K562 (cell line): ENCODE results near the gene PRM2. TPM values are rescaled to one million over a fixed set of nuclear protein-coding genes. Genes with fewer than 3 reads are reported as not detected.

ENCODE experiments used
- ATAC-seq: fragments of 200-7000 bp; cut with Tn5 transposase; 3 replicates; pipeline ENCODE4 v1.9.1; 2020; ENCODE audit warnings: moderate library complexity
- BruUV-seq: library from RNA; stranded (reverse); fragments of 400-500 nt; replicated peaks from 2 replicates; lab custom pipeline; 2021; lab: Mats Ljungman, UMichigan
- CTCF ChIA-PET: fragments of 300-600 bp; formaldehyde crosslinking; extraction: SDS; loops from one replicate; lab custom pipeline; 2021; ENCODE audit warnings: low intra/inter-chr PET ratio; lab: Yijun Ruan, JAX
- POLR2A ChIA-PET: fragments of 300-600, 350-650 bp; sonication (Branson Sonifier 250); formaldehyde crosslinking; extraction: SDS; loops from one replicate; lab custom pipeline; 2021; ENCODE audit warnings: antibody characterized with exemption, inconsistent platforms; lab: Yijun Ruan, JAX
- DNase-seq, 4 experiments: peaks; one replicate each; pipeline versions ENCODE4 v3.0.0 to v3.0.0-alpha.2; 2011 to 2018; ENCODE audit warnings: low spot score in 3 of 4, mixed read lengths in 3 of 4; ENCODE audit errors: extremely low read depth in 1 of 4
- FAIRE-seq: peaks from 2 replicates; lab custom pipeline; 2011; peaks lifted over from hg19 to GRCh38; lab: Jason Lieb, UNC
- H2AFZ ChIP-seq: 2 replicates; pipeline ENCODE4 v1.6.0; 2011; ENCODE audit warnings: low read depth, low read length, control low read depth, inconsistent platforms
- H3K27ac ChIP-seq: fragments of 200-600 bp; 3 replicates; pipeline ENCODE4 v1.8.0; 2011; ENCODE audit warnings: low read depth, mild to moderate bottlenecking, control low read depth, inconsistent platforms, low read length, moderate library complexity, mixed read lengths; ENCODE audit errors: extremely low read depth
- H3K27me3 ChIP-seq, 2 experiments: fragments of 300-600 bp in 1 of 2; 2 replicates in 1 of 2; 3 replicates in 1 of 2; pipeline versions ENCODE4 v1.6.0 to v1.8.0; 2011; ENCODE audit warnings: inconsistent platforms in 2 of 2, low read length in 2 of 2, mild to moderate bottlenecking in 1 of 2, mixed read lengths in 1 of 2, moderate library complexity in 1 of 2; ENCODE audit not compliant: control insufficient read depth in 2 of 2, insufficient read depth in 2 of 2
- H3K36me3 ChIP-seq: fragments of 300-600 bp; 3 replicates; pipeline ENCODE4 v1.8.0; 2011; ENCODE audit warnings: mild to moderate bottlenecking, low read length, inconsistent platforms; ENCODE audit not compliant: control insufficient read depth, insufficient read depth
- H3K4me1 ChIP-seq, 2 experiments: fragments of 200-600 bp in 1 of 2; replicated peaks in 1 of 2; 2 replicates in 1 of 2; 3 replicates in 1 of 2; pipeline versions ENCODE4 v1.5.1 to v1.8.0; 2011; ENCODE audit warnings: inconsistent platforms in 2 of 2, low read length in 2 of 2, mild to moderate bottlenecking in 1 of 2, mixed read lengths in 1 of 2, moderate library complexity in 1 of 2; ENCODE audit not compliant: control insufficient read depth in 2 of 2, insufficient read depth in 2 of 2
- H3K4me2 ChIP-seq: 2 replicates; pipeline ENCODE4 v1.6.1; 2011; ENCODE audit warnings: low read length, control low read depth, inconsistent platforms, mixed read lengths; ENCODE audit not compliant: insufficient read depth
- H3K4me3 ChIP-seq: fragments of 200-600 bp; sonication (generic), shearing (Covaris generic); 2 replicates; pipeline ENCODE4 v1.5.1; 2016; ENCODE audit warnings: control low read depth, inconsistent platforms
- H3K79me2 ChIP-seq: fragments of 200-600 bp; 3 replicates; pipeline ENCODE4 v1.8.0; 2011; ENCODE audit warnings: low read length, inconsistent platforms; ENCODE audit not compliant: control insufficient read depth, insufficient read depth
- H3K9ac ChIP-seq, 2 experiments: 2 replicates each; pipeline versions ENCODE4 v1.6.0 to v1.6.1; 2011; ENCODE audit warnings: low read depth in 2 of 2, low read length in 2 of 2, control low read depth in 1 of 2, inconsistent platforms in 1 of 2, mild to moderate bottlenecking in 1 of 2, mixed read lengths in 1 of 2; ENCODE audit not compliant: insufficient read depth in 1 of 2
- H3K9me1 ChIP-seq: one replicate; pipeline ENCODE4 v1.6.0; 2011; ENCODE audit warnings: inconsistent platforms, mild to moderate bottlenecking, low read length, moderate library complexity; ENCODE audit not compliant: control insufficient read depth, insufficient read depth
- H3K9me3 ChIP-seq: replicated peaks from 2 replicates; pipeline ENCODE4 v1.5.1; 2011; ENCODE audit warnings: low read depth, low read length, inconsistent platforms; ENCODE audit not compliant: control insufficient read depth, insufficient read depth
- H4K20me1 ChIP-seq: replicated peaks from 2 replicates; pipeline ENCODE4 v1.6.1; 2011; ENCODE audit warnings: low read length, inconsistent platforms, mixed read lengths; ENCODE audit not compliant: control insufficient read depth, insufficient read depth
- CHD1 ChIP-seq: fragments of 200-600 bp; sonication (generic); IDR thresholded peaks from one replicate; pipeline ENCODE4 v1.6.1; 2012; ENCODE audit warnings: mild to moderate bottlenecking, moderate library complexity, low read length, inconsistent platforms
- HDAC2 ChIP-seq: fragments of 450-650 bp; IDR thresholded peaks from 2 replicates; pipeline ENCODE4 v1.6.1; 2016; ENCODE audit warnings: mild to moderate bottlenecking
- MYC ChIP-seq, 2 experiments: fragments of 250-450 bp in 1 of 2; sonication (Bioruptor Pico) in 1 of 2; IDR thresholded peaks; 2 replicates each; pipeline versions ENCODE4 v1.5.1 to v1.6.1; 2012 to 2021; ENCODE audit warnings: low read depth in 2 of 2, borderline replicate concordance in 1 of 2, improper control_type of control experiment in 1 of 2, low read length in 1 of 2, mild to moderate bottlenecking in 1 of 2, moderate library complexity in 1 of 2
- SIRT6 ChIP-seq: IDR thresholded peaks from one replicate; pipeline ENCODE4 v1.6.1; 2012; ENCODE audit warnings: low read depth, mild to moderate bottlenecking, control low read depth, inconsistent platforms, low read length, moderate library complexity
- ZKSCAN1 ChIP-seq: fragments of 150-350 bp; IDR thresholded peaks from 2 replicates; pipeline ENCODE4 v1.6.1; 2016; ENCODE audit warnings: low read depth, low read length
- ZNF146 ChIP-seq: IDR thresholded peaks from one replicate; pipeline ENCODE4 v1.6.1; 2018; ENCODE audit warnings: missing compliant biosample characterization; ENCODE audit not compliant: unreplicated experiment
- ZNF282 ChIP-seq: sonication (generic); formaldehyde crosslinking; IDR thresholded peaks from 2 replicates; pipeline ENCODE4 v1.8.1; 2023; ENCODE audit warnings: missing genetic modification reagents
- WGBS: fragments of 100-300 bp; shearing (Covaris generic); methylation state at CpG from one replicate; pipeline ENCODE4 v1.1.6; 2016; ENCODE audit warnings: low coverage, mixed read lengths; ENCODE audit not compliant: insufficient coverage; ENCODE audit errors: missing lambda C conversion rate; 5-methylcytosine and 5-hydroxymethylcytosine counted together
- in situ Hi-C: fragments of 300-500 bp; cut with MboI; formaldehyde crosslinking; loops from 4 replicates; pipeline ENCODE4 v1.15.0; 2018; ENCODE audit warnings: inconsistent platforms, mixed read lengths
- intact Hi-C: fragments of 100-400 bp; cut with micrococcal nuclease; formaldehyde crosslinking; loops from 2 replicates; pipeline ENCODE4 v1.14.2; 2022
- polyA plus RNA-seq, 8 experiments: library from polyadenylated mRNA; depleted of rRNA in 4 of 8; stranded (reverse) in 5 of 8; unstranded in 3 of 8; fragments of >200 nt; fragmentation: Nextera tagmentation in 2 of 8; fragmentation: Illumina TruSeq in 1 of 8; extraction: Ambion mirVana in 2 of 8; extraction: Trizol in 1 of 8; gene quantifications; 2 replicates each; pipeline versions ENCODE4 v1.2.1 to v1.2.3, GENCODE V29; 2011 to 2014; ENCODE audit warnings: inconsistent platforms in 1 of 8, missing spikeins in 1 of 8
- total RNA-seq, 7 experiments: library from RNA; depleted of rRNA in 6 of 7; stranded (reverse); fragments of >200 nt in 6 of 7; fragmentation: Illumina TruSeq in 2 of 7; extraction: Trizol in 2 of 7; gene quantifications; 2 replicates each; pipeline versions ENCODE4 v1.2.1 to v1.2.3, GENCODE V29; 2011 to 2021; ENCODE audit warnings: low replicate concordance in 1 of 7
- TF ChIP-seq, protein P1 (sequence below): sonication (generic); IDR thresholded peaks from 2 replicates; pipeline ENCODE4 v1.6.1; 2016
- TF ChIP-seq, protein P2 (sequence below), 2 experiments: fragments of 450-650 bp; conservative IDR thresholded peaks; 2 replicates each; pipeline ENCODE4 v1.6.1; 2017; ENCODE audit warnings: mild to moderate bottlenecking in 2 of 2, moderate library complexity in 2 of 2
- TF ChIP-seq, protein P3 (sequence below): fragments of 450-650 bp; IDR thresholded peaks from 2 replicates; pipeline ENCODE4 v1.6.1; 2016; ENCODE audit warnings: borderline replicate concordance
- TF ChIP-seq, protein P4 (sequence below): sonication (generic); formaldehyde crosslinking; IDR thresholded peaks from 2 replicates; pipeline ENCODE4 v1.8.1; 2023; ENCODE audit warnings: mild to moderate bottlenecking, missing genetic modification reagents

The PRM2 gene
- total and polyA plus RNA-seq, 9 of the 15 experiments (the other 6 are each of a cell fraction or from before 2014, with no cell fraction given), result not detected

DNA sequence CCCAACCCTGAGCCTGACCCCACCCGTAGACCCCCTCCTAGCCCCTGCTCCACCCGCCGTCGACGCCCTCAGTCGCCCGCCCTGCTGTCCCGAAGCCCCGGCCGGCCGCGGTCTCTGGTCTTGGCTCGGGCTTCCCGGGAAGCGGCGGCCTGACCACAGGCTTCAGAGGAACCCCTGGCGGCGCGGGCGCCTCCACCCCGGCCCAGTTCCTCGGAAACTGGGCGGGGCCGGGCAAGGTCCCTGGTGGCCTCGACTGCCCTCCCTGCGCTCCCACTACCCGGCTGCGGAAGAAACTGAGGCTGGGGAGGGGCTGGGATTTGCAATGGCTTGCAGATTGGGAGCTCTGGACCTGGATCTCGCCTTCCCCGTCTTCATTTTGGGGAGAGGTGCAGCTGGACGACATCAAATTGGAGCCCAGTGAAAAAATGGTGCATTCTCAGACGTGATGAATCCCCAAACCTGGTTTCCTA, 19.6 kb downstream of the PRM2 start:
- H2AFZ ChIP-seq, result peak overlapping the region; percentile 92
- in situ Hi-C loops, result no loop called here
- peaks cover 0 to 9% of the 10 kb centered on the region in 2 experiments; a peak in 1 of 5 replicates for H3K27me3 ChIP-seq
- DNase-seq, result peak in 3 of 4 experiments; percentile 67 to 72 (median 71)
- ATAC-seq, result peak; percentile 12
- intact Hi-C loops, result loop anchor here (1.0 to 10.0 kb wide), 4 partner anchors 52 to 284 kb away; no protein-coding TSS in a partner anchor
- H3K9me3 ChIP-seq, result no peaks in the 10 kb centered on the region
- H3K9me1 ChIP-seq, result no peaks in the 10 kb centered on the region
- H3K9ac ChIP-seq, result peak overlapping the region; percentile 80 to 91; a peak in 3 of 4 replicates
- no peak for FAIRE-seq
- peaks cover 25% of the 10 kb centered on the region; the same call in 1 of the 3 replicates for H3K36me3 ChIP-seq
- no TSS peak for BruUV-seq
- ChIA-PET POLR2A (interaction anchor here (0.6 to 3.2 kb wide), 26 partner anchors 8 to 319 kb away, joined by 3 to 36 read pairs (median 5); partner anchors contain the start of genes PRM3 and TNP2), CTCF (interaction anchor here (0.6 to 5.2 kb wide), 4 partner anchors 100 to 876 kb away, joined by 3 to 58 read pairs (median 5); no protein-coding TSS in a partner anchor)
- under 1% methylated on average over 32 of the region's 32 CpGs for WGBS
- peaks cover 11% of the 10 kb centered on the region; the same call in 1 of the 2 replicates for H4K20me1 ChIP-seq
- peaks cover 33% of the 10 kb centered on the region for H3K79me2 ChIP-seq
- peak overlapping the region; percentile 86 for H3K27ac ChIP-seq
- H3K4me2 ChIP-seq, result peak overlapping the region; percentile 77
- H3K4me3 ChIP-seq, result peak overlapping the region; percentile 82
- peaks cover 38 to 45% of the 10 kb centered on the region in 2 experiments; a peak in 4 of 5 replicates for H3K4me1 ChIP-seq
- TF ChIP-seq MYC (IDR thresholded peaks at IDR 0.05; ENCODE audit: low read depth, low read length) (peak; percentile 2; the same call in 1 of the 2 replicates), MYC (CRISPR knock-in tag; IDR thresholded peaks at IDR 0.05; ENCODE audit: borderline replicate concordance, low read depth) (no peak), ZKSCAN1 (no peak), HDAC2 (0 out of 2 replicates have a peak, but pooled peaks have one; percentile 17), ZNF282 (CRISPR knock-in tag) (0 out of 2 replicates have a peak, but pooled peaks have one; percentile 30), SIRT6 (no peak), CHD1 (peak; percentile 18), ZNF146 (no peak)
- TF ChIP-seq, protein P1, sequence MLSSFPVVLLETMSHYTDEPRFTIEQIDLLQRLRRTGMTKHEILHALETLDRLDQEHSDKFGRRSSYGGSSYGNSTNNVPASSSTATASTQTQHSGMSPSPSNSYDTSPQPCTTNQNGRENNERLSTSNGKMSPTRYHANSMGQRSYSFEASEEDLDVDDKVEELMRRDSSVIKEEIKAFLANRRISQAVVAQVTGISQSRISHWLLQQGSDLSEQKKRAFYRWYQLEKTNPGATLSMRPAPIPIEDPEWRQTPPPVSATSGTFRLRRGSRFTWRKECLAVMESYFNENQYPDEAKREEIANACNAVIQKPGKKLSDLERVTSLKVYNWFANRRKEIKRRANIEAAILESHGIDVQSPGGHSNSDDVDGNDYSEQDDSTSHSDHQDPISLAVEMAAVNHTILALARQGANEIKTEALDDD, result no peak
- TF ChIP-seq, protein P2, sequence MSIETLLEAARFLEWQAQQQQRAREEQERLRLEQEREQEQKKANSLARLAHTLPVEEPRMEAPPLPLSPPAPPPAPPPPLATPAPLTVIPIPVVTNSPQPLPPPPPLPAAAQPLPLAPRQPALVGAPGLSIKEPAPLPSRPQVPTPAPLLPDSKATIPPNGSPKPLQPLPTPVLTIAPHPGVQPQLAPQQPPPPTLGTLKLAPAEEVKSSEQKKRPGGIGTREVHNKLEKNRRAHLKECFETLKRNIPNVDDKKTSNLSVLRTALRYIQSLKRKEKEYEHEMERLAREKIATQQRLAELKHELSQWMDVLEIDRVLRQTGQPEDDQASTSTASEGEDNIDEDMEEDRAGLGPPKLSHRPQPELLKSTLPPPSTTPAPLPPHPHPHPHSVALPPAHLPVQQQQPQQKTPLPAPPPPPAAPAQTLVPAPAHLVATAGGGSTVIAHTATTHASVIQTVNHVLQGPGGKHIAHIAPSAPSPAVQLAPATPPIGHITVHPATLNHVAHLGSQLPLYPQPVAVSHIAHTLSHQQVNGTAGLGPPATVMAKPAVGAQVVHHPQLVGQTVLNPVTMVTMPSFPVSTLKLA (conservative IDR thresholded peaks at IDR 0.05), result peak in 1 of 2 experiments; percentile 30; a peak in 2 of 4 replicates
- TF ChIP-seq, protein P3, sequence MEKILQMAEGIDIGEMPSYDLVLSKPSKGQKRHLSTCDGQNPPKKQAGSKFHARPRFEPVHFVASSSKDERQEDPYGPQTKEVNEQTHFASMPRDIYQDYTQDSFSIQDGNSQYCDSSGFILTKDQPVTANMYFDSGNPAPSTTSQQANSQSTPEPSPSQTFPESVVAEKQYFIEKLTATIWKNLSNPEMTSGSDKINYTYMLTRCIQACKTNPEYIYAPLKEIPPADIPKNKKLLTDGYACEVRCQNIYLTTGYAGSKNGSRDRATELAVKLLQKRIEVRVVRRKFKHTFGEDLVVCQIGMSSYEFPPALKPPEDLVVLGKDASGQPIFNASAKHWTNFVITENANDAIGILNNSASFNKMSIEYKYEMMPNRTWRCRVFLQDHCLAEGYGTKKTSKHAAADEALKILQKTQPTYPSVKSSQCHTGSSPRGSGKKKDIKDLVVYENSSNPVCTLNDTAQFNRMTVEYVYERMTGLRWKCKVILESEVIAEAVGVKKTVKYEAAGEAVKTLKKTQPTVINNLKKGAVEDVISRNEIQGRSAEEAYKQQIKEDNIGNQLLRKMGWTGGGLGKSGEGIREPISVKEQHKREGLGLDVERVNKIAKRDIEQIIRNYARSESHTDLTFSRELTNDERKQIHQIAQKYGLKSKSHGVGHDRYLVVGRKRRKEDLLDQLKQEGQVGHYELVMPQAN, result peak; percentile 68; the same call in 1 of the 2 replicates
- TF ChIP-seq, protein P4, sequence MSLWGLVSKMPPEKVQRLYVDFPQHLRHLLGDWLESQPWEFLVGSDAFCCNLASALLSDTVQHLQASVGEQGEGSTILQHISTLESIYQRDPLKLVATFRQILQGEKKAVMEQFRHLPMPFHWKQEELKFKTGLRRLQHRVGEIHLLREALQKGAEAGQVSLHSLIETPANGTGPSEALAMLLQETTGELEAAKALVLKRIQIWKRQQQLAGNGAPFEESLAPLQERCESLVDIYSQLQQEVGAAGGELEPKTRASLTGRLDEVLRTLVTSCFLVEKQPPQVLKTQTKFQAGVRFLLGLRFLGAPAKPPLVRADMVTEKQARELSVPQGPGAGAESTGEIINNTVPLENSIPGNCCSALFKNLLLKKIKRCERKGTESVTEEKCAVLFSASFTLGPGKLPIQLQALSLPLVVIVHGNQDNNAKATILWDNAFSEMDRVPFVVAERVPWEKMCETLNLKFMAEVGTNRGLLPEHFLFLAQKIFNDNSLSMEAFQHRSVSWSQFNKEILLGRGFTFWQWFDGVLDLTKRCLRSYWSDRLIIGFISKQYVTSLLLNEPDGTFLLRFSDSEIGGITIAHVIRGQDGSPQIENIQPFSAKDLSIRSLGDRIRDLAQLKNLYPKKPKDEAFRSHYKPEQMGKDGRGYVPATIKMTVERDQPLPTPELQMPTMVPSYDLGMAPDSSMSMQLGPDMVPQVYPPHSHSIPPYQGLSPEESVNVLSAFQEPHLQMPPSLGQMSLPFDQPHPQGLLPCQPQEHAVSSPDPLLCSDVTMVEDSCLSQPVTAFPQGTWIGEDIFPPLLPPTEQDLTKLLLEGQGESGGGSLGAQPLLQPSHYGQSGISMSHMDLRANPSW (CRISPR knock-in tag), result no peak
